HL-60 (cell line): ENCODE results near the gene FTSJ1.

Source experiments
- DNase-seq, 2 experiments: peaks; one replicate each; pipeline ENCODE4 v3.0.0-alpha.2; 2010 to 2020; ENCODE audit warnings: low read depth in 1 of 2, low spot score in 1 of 2
- H3K27ac ChIP-seq: fragments of 250-450 bp; sonication (Bioruptor Pico); replicated peaks from 2 replicates; pipeline ENCODE4 v1.5.1; 2020; ENCODE audit warnings: mild to moderate bottlenecking, moderate library complexity
- H3K27me3 ChIP-seq: fragments of 250-450 bp; sonication (Bioruptor Pico); 2 replicates; pipeline ENCODE4 v1.5.1; 2021; ENCODE audit warnings: mild to moderate bottlenecking, moderate library complexity; ENCODE audit not compliant: insufficient read depth, poor library complexity, severe bottlenecking
- H3K4me3 ChIP-seq: replicated peaks from 2 replicates; pipeline ENCODE4 v1.5.1; 2011; ENCODE audit warnings: mild to moderate bottlenecking, control low read depth, low read length; ENCODE audit not compliant: insufficient read depth
- GABPA ChIP-seq: IDR thresholded peaks from 2 replicates; pipeline ENCODE4 v1.6.1; 2012; ENCODE audit warnings: low read depth
- POLR2AphosphoS5 ChIP-seq: IDR thresholded peaks from 2 replicates; pipeline ENCODE4 v1.6.1; 2012; ENCODE audit warnings: low read depth
- SPI1 ChIP-seq: IDR thresholded peaks from 2 replicates; pipeline ENCODE4 v1.6.1; 2012; ENCODE audit warnings: low read depth, mild to moderate bottlenecking, borderline replicate concordance
- TF ChIP-seq, protein P1 (sequence below): IDR thresholded peaks from one replicate; pipeline ENCODE4 v1.5.1; 2011; ENCODE audit warnings: low read length, control low read depth, inconsistent platforms; ENCODE audit not compliant: insufficient read depth
- TF ChIP-seq, protein P2 (sequence below): IDR thresholded peaks from 2 replicates; pipeline ENCODE4 v1.6.1; 2012; ENCODE audit warnings: low read depth; ENCODE audit not compliant: insufficient replicate concordance

Gene FTSJ1

DNA sequence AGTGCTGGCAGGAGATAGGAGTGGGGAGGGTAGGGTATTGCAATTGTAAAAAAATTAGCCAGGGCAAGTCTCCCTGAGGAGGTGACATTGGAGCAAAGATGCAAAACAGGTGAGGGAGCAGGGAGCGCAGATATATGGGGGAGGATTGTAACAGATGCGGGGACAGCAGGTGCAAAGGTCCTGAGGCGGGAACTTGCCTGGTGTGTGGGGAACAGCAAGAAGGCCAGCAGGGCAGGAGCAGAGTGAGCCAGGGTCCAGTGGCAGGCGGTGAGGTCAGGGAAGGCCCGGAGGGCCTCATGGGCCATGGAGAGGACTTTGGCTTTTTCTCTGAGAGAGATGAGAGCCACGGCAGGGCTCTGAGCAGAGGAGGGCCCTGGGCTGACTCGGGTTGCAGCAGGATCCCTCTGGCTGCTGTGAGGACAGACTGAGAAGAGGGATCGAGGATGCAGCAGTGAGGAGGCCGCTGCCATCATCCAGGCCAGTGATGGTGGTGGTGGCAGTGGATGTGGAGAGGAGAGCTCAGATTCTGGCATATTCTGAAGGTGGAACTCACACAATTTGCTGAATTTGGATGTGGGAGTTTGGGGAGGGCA, 39.0 kb downstream of the FTSJ1 start:
- Histone ChIP-seq H3K27ac (no peak overlapping the region), H3K4me3 (no peak overlapping the region), H3K27me3 (no peaks in the 10 kb centered on the region)
- no peak for DNase-seq
- TF ChIP-seq, protein P1, sequence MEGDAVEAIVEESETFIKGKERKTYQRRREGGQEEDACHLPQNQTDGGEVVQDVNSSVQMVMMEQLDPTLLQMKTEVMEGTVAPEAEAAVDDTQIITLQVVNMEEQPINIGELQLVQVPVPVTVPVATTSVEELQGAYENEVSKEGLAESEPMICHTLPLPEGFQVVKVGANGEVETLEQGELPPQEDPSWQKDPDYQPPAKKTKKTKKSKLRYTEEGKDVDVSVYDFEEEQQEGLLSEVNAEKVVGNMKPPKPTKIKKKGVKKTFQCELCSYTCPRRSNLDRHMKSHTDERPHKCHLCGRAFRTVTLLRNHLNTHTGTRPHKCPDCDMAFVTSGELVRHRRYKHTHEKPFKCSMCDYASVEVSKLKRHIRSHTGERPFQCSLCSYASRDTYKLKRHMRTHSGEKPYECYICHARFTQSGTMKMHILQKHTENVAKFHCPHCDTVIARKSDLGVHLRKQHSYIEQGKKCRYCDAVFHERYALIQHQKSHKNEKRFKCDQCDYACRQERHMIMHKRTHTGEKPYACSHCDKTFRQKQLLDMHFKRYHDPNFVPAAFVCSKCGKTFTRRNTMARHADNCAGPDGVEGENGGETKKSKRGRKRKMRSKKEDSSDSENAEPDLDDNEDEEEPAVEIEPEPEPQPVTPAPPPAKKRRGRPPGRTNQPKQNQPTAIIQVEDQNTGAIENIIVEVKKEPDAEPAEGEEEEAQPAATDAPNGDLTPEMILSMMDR: no peak
- TF ChIP-seq GABPA: no peak
- no peak for TF ChIP-seq POLR2AphosphoS5
- no peak for TF ChIP-seq SPI1
- TF ChIP-seq, protein P2, sequence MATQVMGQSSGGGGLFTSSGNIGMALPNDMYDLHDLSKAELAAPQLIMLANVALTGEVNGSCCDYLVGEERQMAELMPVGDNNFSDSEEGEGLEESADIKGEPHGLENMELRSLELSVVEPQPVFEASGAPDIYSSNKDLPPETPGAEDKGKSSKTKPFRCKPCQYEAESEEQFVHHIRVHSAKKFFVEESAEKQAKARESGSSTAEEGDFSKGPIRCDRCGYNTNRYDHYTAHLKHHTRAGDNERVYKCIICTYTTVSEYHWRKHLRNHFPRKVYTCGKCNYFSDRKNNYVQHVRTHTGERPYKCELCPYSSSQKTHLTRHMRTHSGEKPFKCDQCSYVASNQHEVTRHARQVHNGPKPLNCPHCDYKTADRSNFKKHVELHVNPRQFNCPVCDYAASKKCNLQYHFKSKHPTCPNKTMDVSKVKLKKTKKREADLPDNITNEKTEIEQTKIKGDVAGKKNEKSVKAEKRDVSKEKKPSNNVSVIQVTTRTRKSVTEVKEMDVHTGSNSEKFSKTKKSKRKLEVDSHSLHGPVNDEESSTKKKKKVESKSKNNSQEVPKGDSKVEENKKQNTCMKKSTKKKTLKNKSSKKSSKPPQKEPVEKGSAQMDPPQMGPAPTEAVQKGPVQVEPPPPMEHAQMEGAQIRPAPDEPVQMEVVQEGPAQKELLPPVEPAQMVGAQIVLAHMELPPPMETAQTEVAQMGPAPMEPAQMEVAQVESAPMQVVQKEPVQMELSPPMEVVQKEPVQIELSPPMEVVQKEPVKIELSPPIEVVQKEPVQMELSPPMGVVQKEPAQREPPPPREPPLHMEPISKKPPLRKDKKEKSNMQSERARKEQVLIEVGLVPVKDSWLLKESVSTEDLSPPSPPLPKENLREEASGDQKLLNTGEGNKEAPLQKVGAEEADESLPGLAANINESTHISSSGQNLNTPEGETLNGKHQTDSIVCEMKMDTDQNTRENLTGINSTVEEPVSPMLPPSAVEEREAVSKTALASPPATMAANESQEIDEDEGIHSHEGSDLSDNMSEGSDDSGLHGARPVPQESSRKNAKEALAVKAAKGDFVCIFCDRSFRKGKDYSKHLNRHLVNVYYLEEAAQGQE: no peak

DNA sequence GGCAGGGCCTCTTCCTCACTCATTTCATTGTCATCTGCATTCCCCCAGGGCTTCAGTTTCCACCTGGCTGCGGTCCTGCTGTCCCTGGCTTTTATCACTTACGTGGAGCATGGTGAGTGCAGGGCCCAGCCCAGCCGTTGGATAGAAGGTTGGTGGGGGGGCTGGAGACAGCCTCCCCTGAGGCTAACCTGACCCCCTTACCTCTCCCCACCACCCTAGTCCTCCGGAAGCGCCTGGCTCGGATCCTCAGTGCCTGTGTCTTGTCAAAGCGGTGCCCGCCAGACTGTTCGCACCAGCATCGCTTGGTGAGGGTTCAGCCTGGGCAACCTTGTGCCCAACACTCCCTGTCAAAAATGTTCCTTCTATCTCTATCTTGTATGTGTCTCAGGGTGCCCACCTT, 39.8 kb downstream of the FTSJ1 start:
- no peak overlapping the region for H3K27ac ChIP-seq
- no peaks in the 10 kb centered on the region for H3K27me3 ChIP-seq
- no peak for DNase-seq
- no peak overlapping the region for H3K4me3 ChIP-seq
- TF ChIP-seq GABPA: no peak
- no peak for TF ChIP-seq SPI1
- TF ChIP-seq, protein P1: no peak
- TF ChIP-seq POLR2AphosphoS5: no peak
- TF ChIP-seq, protein P2: no peak

DNA sequence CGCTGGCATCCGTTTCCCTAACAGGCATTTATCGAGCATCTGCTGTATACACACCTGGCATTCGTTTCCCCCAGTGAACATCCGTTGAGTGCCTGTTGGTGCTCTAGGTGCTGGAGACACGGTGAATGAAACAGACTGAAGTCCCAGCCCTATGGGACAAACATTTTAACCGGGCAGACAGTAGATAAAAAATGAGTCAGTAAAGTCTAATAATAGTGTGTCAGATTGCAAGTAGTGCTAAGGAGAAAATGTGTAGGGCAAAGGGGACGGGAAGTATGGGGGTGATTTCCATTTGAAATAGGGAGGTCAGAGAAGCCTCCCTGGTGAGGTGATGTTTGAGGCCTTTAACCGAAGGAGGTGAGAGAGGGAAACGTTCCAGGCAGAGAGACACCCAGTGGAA, 40.3 kb downstream of the FTSJ1 start:
- TF ChIP-seq, protein P2: no peak
- no peak for TF ChIP-seq SPI1
- no peak for TF ChIP-seq POLR2AphosphoS5
- TF ChIP-seq GABPA: no peak
- TF ChIP-seq, protein P1: no peak
- no peak for DNase-seq
- no peaks in the 10 kb centered on the region for H3K27me3 ChIP-seq
- H3K27ac ChIP-seq: no peak overlapping the region
- no peak overlapping the region for H3K4me3 ChIP-seq
